GM12892 (cell line): ENCODE results near the gene ITIH4.
"Not testable (repeated sequence)": the region's sequence is repeated elsewhere in the genome, so short reads cannot be mapped to it uniquely, and the experiment has no call there.

Experiments
- DNase-seq: peaks from one replicate; pipeline ENCODE4 v3.0.0; 2011; ENCODE audit not compliant: insufficient read length
- FAIRE-seq: peaks from 2 replicates; lab custom pipeline; 2011; peaks lifted over from hg19 to GRCh38; lab: Jason Lieb, UNC
- POLR2A ChIP-seq: IDR thresholded peaks from 2 replicates; pipeline ENCODE4 v1.6.1; 2011; ENCODE audit warnings: low read depth, low read length, control low read depth
- POLR2AphosphoS5 ChIP-seq: IDR thresholded peaks from 2 replicates; pipeline ENCODE4 v1.6.1; 2011; ENCODE audit warnings: low read depth, low read length, control low read depth
- TAF1 ChIP-seq: IDR thresholded peaks from 2 replicates; pipeline ENCODE4 v1.6.1; 2011; ENCODE audit warnings: low read depth, mild to moderate bottlenecking, control low read depth, low read length, borderline replicate concordance

ITIH4 gene

GRCh38 chr3:52777959-52778805 is 52.3 kb downstream of the ITIH4 start:
- DNase-seq: no peak
- peak; percentile 5 for FAIRE-seq
- TF ChIP-seq TAF1 (no peak), POLR2AphosphoS5 (no peak), POLR2A (no peak)

DNA sequence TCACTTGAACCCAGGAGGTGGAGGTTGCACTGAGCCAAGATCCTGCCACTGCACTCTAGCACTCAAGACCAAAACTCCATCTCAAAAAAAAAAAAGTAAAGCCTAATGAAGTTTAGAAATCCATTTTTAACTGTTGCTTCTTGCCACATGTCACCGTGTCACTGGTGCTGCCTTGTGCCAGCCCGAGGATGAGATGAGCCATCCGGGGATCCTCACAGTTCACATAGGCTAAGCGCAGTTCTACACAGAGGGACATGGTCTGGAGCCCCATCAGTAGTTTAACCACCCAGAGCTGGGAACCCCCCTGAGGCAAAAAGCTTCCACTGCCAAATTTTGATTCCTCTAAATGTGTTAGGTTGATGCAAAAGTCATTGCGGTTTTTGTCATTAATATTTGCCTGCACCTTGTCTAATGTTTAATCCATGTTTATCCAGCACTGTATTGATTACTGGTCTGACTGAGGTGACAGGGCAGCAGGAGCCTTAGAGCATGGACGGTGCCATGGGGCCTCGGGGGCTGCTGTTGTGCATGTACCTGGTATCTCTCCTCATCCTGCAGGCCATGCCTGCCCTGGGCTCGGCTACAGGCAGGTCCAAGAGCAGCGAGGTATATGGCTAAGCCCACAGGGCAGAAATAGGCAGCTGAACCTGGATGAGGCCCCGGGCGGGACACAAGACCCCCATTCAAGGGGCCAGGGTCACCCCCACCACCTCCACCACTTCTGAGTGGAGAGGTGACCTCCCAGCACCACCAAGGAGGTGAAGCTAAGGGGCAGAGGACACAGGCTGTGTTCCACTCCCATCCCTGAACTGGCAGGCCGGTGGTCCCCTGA is 53.1 kb downstream of the ITIH4 start, which contains the start of gene ITIH1:
TSS of gene ITIH1 (plus strand) at position 473 of the 832 bp plus-strand sequence. CDS start at position 490, 17 bp downstream.
- DNase-seq (no peak), FAIRE-seq (no peak)
- no peak for TF ChIP-seq POLR2AphosphoS5
- TF ChIP-seq POLR2A: no peak
- no peak for TF ChIP-seq TAF1

DNA sequence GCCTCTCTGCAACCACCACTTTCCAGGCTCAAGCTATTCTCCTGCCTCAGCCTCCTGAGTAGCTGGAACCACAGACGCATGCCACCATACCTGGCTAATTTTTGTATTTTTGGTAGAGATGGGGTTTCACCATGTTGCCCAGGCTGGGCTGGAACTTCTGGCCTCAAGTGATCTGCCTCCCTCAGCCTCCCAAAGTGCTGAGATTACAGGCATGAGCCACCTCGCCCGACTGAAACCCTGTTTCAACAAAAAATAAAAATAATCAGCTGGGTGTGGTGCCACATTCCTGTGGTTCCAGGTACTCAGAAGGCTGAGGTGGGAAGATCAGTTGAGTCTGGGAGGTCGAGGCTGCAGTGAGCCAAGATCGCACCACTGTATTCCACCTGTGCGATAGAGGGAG is 54.0 kb downstream of the ITIH4 start:
- not testable (repeated sequence) for FAIRE-seq, DNase-seq

- FAIRE-seq (no peak), DNase-seq (no peak)
Observed at GRCh38 chr3:52775877-52776276, 54.6 kb downstream of the ITIH4 start.

GRCh38 chr3:52774901-52775864 is 55.3 kb downstream of the ITIH4 start:
- DNase-seq (no peak), FAIRE-seq (no peak)
- TF ChIP-seq POLR2AphosphoS5: no peak
- no peak for TF ChIP-seq POLR2A
- TF ChIP-seq TAF1: no peak

More at GRCh38 chr3:52775877-52776276, 54.6 kb downstream of the ITIH4 start:
- TF ChIP-seq POLR2AphosphoS5 (no peak), POLR2A (no peak), TAF1 (no peak)

GRCh38 chr3:52774066-52774713 is 56.3 kb downstream of the ITIH4 start:
- DNase-seq (no peak), FAIRE-seq (no peak)

DNA sequence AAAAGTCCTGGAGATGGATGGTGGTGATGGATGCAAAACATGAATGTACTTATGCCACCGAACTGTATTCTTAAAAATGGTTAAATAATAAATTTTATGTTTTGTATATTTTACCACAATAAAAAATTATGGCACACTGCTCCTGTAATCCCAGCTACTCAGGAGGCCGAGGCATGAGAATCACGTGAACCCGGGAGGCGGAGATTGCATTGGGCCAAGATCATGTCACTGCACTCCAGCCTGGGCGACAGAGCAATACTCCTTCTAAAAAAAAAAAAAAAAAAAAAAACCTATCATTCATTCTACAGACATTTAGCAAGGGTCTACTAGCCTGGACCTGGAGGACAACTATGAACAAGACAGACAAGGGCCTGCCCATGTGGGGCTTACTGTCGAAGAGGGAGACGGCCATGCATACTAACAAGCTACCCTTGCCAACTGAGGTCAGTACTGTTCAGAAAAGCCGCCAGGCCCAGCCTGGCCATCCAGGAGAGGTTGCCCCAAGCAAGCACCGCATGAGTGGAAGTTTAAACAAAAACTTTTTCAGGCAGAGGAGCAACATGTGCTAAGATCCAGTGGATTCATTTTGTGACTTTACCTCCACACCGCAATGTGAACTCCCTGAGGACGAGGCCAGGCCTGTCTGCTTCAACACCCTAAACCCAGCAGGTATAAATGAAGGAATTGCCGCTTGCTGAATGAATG is 57.0 kb downstream of the ITIH4 start:
- DNase-seq (no peak), FAIRE-seq (no peak)
- TF ChIP-seq POLR2AphosphoS5 (no peak), POLR2A (no peak), TAF1 (no peak)

More at GRCh38 chr3:52774066-52774713, 56.3 kb downstream of the ITIH4 start:
- TF ChIP-seq POLR2A: no peak
- TF ChIP-seq TAF1: no peak
- TF ChIP-seq POLR2AphosphoS5: no peak

GRCh38 chr3:52771702-52772101 is 58.8 kb downstream of the ITIH4 start:
- DNase-seq: no peak
- no peak for FAIRE-seq
- TF ChIP-seq TAF1: no peak
- TF ChIP-seq POLR2AphosphoS5: no peak
- TF ChIP-seq POLR2A: no peak

- TF ChIP-seq TAF1 (no peak), POLR2A (no peak), POLR2AphosphoS5 (no peak)
- DNase-seq: no peak
- FAIRE-seq: no peak
Observed at GRCh38 chr3:52771334-52771681, 59.2 kb downstream of the ITIH4 start.
